Fibroblast of mammary gland (primary cell): ENCODE results near the gene TTYH2.

Experiments used
- DNase-seq: peaks from one replicate; pipeline ENCODE4 v3.0.0-alpha.2; 2010; ENCODE audit warnings: low read depth
- H3K4me3 ChIP-seq: 2 replicates; pipeline ENCODE4 v1.5.1; 2011; ENCODE audit warnings: low read depth, mild to moderate bottlenecking, low read length, moderate library complexity; ENCODE audit not compliant: control insufficient read depth
- CTCF ChIP-seq: conservative IDR thresholded peaks from 2 replicates; pipeline ENCODE4 v1.5.1; 2011; ENCODE audit warnings: low read depth, low read length, inconsistent platforms; ENCODE audit not compliant: control insufficient read depth, insufficient read depth

The TTYH2 gene

GRCh38 chr17:74201948-74202347 is 11.4 kb upstream of the TTYH2 start:
- TF ChIP-seq CTCF = no peak
- H3K4me3 ChIP-seq = no peak overlapping the region
- no peak for DNase-seq

GRCh38 chr17:74202938-74203337 is 10.4 kb upstream of the TTYH2 start:
- no peak for DNase-seq
- no peak for TF ChIP-seq CTCF
- H3K4me3 ChIP-seq = peak overlapping the region; percentile 97

GRCh38 chr17:74203439-74204240 is 9.7 kb upstream of the TTYH2 start, which contains the start of gene RPL38:
RPL38 (plus strand) TSS chr17:74203678; CDS start chr17:74203956, 278 bp downstream.
- peak; percentile 94 for TF ChIP-seq CTCF
- peak within 1 kb of the TSS; percentile 97 for H3K4me3 ChIP-seq
- peak; percentile 98 for DNase-seq

- no peak for TF ChIP-seq CTCF
- DNase-seq = no peak
- H3K4me3 ChIP-seq = peak overlapping the region; percentile 97
Observed at GRCh38 chr17:74204474-74204873, 8.9 kb upstream of the TTYH2 start.

GRCh38 chr17:74205274-74205673 is 8.1 kb upstream of the TTYH2 start:
- no peak for DNase-seq
- no peak for TF ChIP-seq CTCF
- peak overlapping the region; percentile 97 for H3K4me3 ChIP-seq

GRCh38 chr17:74206332-74206818 is 7.0 kb upstream of the TTYH2 start:
- TF ChIP-seq CTCF = no peak
- H3K4me3 ChIP-seq = no peak overlapping the region
- DNase-seq = peak; percentile 20
